ENCODE measurements around the gene PGAM2.
"Not testable (repeated sequence)": the region's sequence is repeated elsewhere in the genome, so short reads cannot be mapped to it uniquely, and the experiment has no call there.

Gene PGAM2

DNA sequence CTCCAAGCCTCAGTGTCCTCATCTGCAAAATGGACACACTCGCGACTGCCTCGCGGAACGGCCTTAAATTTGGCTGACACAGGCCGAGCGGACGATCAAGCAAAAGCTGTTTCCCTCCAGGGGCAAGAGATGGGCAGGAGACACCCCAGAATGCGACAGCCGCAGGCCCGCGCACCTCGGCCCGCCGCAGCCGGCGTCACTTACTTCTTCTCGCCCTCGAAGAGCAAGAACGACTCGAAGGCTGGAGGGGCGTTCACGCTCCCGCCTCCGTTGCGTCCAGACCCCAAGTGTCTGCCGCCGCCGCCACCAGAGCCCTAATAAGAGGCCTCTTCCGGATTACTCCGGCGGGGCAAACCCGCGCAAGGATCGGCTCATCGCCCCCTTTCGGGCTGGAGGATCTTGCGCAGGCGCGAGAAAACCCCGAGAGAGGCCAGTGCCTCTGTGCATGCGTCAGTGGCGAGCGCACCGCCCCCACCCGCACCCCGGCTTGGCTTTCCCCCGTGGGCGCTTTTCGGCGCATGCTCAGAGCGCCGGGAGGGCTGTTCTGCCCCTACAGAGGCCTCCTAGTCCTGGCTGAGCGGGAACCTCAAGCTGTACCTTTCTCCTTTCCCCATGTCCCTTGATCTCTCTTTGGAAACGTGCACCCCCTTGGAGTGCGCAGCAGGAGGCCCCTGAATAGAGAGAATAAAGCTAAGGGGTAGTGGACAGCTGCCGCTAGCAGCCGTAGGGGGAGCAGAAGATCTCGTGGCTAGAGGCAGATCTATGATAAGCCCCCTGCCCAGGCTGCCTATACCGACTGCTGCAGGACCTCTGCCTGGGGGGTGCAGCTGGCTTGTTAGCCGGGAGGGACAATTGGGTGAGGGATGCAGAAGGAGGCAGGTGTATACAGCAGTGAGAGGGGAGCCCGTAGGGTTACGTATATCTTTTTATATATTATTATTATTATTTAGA lies 46.2 kb downstream of the PGAM2 start:
- DNase-seq = peak; percentile 99

DNA sequence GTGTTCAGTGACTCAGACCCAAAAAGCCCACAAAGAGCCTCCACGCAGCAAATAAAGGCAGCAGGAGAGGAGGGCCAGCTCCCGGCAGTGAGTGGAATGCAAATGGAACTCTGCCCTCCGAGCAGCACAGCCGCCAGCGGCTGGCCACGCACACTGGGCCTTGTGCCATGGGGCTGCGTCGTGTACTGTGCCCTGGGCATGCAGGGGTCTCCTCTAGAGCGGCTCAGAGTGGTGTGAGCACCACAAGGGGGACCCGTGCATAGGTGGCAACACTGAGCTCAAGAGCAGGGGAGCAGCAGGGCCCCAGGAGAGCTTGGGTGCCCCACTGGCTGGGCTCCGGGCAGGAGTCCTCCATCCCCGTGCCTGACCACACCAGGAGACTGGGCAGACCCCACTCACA lies 50.3 kb downstream of the PGAM2 start:
- not testable (repeated sequence) for DNase-seq

Data from hematopoietic multipotent progenitor cell treated with erythropoietin and hydrocortisone succinate and interleukin-3 and kit ligand, for 4 days (in vitro differentiated cells).